H1 (cell line): Measurements from ENCODE around the gene RNF26. TPM values are rescaled to one million over a fixed set of nuclear protein-coding genes. Genes with fewer than 3 reads are reported as not detected.

ENCODE experiments used
- BCL11A ChIP-seq, 2 experiments: IDR thresholded peaks; one replicate each; pipeline ENCODE4 v1.6.1; 2011; ENCODE audit warnings: low read depth in 2 of 2, low read length in 2 of 2, mild to moderate bottlenecking in 2 of 2
- CBX5 ChIP-seq: fragments of 300-800, 300-1000 bp; sonication (generic); IDR thresholded peaks from 2 replicates; pipeline ENCODE4 v1.7.1; 2016; ENCODE audit warnings: antibody characterized with exemption, low read length, low read depth
- FOSL1 ChIP-seq: IDR thresholded peaks from 2 replicates; pipeline ENCODE4 v1.6.1; 2011; ENCODE audit warnings: mild to moderate bottlenecking, low read depth, low read length, moderate library complexity; ENCODE audit not compliant: insufficient read depth
- KDM4A ChIP-seq: IDR thresholded peaks from one replicate; pipeline ENCODE4 v1.7.1; 2012; ENCODE audit warnings: low read depth, mild to moderate bottlenecking, moderate library complexity, low read length, inconsistent platforms; ENCODE audit not compliant: severe bottlenecking
- KDM5A ChIP-seq: fragments of 200-600 bp; IDR thresholded peaks from 2 replicates; pipeline ENCODE4 v1.7.1; 2012; ENCODE audit warnings: mild to moderate bottlenecking, low read length, inconsistent platforms, mixed read lengths
- polyA plus RNA-seq, 7 experiments: library from polyadenylated mRNA; depleted of rRNA in 3 of 7; stranded (reverse) in 5 of 7; unstranded in 2 of 7; fragments of >200 nt in 5 of 7; fragments of 200-250 nt in 2 of 7; gene quantifications; 1 replicate in 5 of 7; 2 replicates in 1 of 7; 4 replicates in 1 of 7; pipeline versions ENCODE4 v1.2.1 to v1.2.3, GENCODE V29; 2011 to 2013; ENCODE audit warnings: missing spikeins in 2 of 7, mixed read lengths in 2 of 7
- total RNA-seq: library from RNA; stranded (reverse); fragmentation: NEBNext Ultra II Directional; extraction: Animal tissue kit (Norgen Biotek cat#: 25700); gene quantifications from 2 replicates; pipeline ENCODE4 v1.2.1, GENCODE V29; 2021

The RNF26 gene
- total and polyA plus RNA-seq, 2 of the 8 experiments (the other 6 are each of a cell fraction or from before 2014, with no cell fraction given) = 82.7 to 84.0 TPM

DNA sequence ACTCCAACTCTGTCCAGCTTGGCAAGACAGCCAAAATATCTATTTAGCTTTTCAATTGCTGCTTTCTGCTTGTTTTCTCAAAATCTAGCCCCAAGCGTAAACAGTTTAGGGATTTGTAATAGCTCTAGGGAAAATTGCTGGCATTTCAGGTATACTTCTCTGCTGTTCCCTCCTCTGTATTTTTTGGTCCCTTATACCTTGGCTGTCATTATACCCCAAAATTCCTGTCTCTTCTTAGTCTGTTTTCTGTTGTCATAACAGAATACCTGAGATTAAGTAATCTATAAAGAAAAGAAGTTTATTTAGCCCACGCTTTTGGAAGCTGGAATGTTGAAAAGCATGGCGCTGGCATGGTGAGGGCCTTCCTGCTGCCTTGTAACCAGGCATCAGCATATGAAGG lies 40.9 kb upstream of the RNF26 start (continued):
- no peak for TF ChIP-seq KDM4A
- no peak for TF ChIP-seq FOSL1
- TF ChIP-seq CBX5 = no peak
- TF ChIP-seq BCL11A (IDR thresholded peaks at IDR 0.05; ENCODE audit: low read depth in 2 of 2, low read length in 2 of 2) = no peak
- TF ChIP-seq KDM5A = no peak
